Body of pancreas (tissue), 4 donors: ENCODE results near the gene DIPK1A.

Experiments used
- CTCF ChIP-seq, 7 experiments: fragments of 450-650 bp in 4 of 7; fragments of 200-600 bp in 3 of 7; sonication (generic) in 3 of 7; IDR thresholded peaks; one replicate each; pipeline ENCODE4 v1.5.1; 2016 to 2019; ENCODE audit warnings: antibody characterized with exemption in 7 of 7
- POLR2A ChIP-seq, 3 donors: fragments of 450-650 bp; IDR thresholded peaks; one replicate each; pipeline ENCODE4 v1.6.1; 2016; ENCODE audit warnings: antibody characterized with exemption in 3 of 3, mild to moderate bottlenecking in 2 of 3

GRCh38 chr1:92952714-92953113 lies 8.5 kb downstream of the DIPK1A start:
- TF ChIP-seq CTCF (IDR thresholded peaks at IDR 0.05) (no peak), POLR2A (IDR thresholded peaks at IDR 0.05) (no peak)
